GM19372 (cell line): ENCODE data around the gene ECT2L.
"Not testable (repeated sequence)": the region's sequence is repeated elsewhere in the genome, so short reads cannot be mapped to it uniquely, and the experiment has no call there.

Experiments used
- ATAC-seq: cut with Tn5 transposase; IDR thresholded peaks from one replicate; pipeline ENCODE4 v1.9.1; 2021; ENCODE audit warnings: mild to moderate bottlenecking, low read depth, moderate library complexity; ENCODE audit not compliant: unreplicated experiment

ECT2L gene

GRCh38 chr6:138926579-138926978 is 130.7 kb downstream of the ECT2L start:
- no peak for ATAC-seq

DNA sequence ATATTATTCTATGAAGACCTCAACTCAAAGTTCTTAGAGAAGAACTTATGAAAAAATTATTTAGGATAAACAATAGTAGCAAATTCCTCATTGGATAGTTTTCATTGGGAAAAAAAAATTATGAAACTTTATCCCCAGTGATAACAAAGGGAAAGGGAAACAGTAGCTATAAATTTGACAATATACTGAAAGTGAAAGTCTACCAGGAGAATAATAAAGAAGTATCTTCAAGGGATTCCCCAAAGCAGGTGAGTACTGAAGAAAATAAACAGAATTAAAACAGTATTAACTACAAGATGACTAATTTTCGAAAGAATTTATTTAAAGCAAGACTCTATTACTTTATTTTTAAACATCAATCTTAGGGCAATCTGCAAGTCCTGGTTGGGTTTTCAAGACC is 135.8 kb downstream of the ECT2L start:
- no peak for ATAC-seq

DNA sequence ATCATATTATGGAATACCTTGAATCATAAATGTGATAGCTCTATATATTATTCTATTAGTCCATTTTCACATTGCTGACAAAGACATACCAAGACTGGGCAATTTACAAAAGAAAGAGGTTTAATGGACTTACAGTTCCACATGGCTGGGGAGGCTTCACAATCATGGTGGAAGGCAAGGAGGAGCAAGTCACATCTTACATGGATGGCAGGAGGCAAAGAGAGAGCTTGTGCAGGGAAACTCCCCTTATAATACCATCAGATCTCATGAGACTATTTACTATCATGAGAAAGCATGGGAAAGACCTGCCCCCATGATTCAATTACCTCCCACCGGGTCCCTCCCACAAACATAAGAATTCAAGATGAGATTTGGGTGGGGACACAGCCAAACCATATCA is 141.0 kb downstream of the ECT2L start:
- ATAC-seq: not testable (repeated sequence)

DNA sequence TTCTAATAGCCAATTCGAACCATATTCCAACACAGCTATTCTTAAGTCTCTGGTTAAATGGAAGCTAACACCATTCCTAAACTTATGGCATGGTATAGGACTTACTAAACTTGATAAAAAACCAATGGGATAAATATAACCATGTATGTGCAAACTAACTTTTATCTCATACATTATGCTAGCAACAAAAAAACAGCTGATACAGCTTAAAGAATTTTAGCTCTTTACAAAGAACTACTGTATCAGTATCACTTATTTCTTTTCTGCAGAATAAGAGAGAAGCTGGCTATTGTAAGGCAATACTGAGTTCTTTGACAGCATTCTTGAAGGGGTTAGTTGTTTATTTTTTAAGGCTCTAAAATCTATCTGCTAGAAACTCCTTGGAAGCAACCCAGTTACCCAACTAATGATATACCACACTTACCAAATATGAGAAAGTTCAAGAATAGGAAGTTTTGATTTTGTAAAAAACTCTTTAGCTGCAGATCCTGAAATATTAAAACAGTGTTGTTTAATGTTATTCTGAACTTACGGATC is 147.3 kb downstream of the ECT2L start:
- ATAC-seq: no peak

DNA sequence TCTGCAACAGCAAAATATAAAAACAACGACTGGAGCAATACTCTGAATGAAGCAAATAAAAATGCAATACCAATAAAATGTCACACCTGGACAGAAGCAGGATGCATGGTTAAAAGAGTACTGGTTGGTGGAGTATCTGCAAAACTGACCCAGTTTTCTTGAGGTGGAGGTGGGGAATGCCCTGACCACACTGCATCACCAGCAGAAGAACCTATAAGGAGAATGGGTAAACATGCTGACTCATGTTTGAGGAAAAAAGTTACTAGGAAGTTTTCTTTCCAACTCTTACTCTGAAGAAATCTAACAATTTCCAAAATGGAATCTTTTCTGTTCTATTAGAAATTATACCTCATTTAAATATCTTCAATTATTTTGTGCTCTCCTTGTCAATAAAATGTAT is 148.5 kb downstream of the ECT2L start:
- peak; percentile 67 for ATAC-seq

DNA sequence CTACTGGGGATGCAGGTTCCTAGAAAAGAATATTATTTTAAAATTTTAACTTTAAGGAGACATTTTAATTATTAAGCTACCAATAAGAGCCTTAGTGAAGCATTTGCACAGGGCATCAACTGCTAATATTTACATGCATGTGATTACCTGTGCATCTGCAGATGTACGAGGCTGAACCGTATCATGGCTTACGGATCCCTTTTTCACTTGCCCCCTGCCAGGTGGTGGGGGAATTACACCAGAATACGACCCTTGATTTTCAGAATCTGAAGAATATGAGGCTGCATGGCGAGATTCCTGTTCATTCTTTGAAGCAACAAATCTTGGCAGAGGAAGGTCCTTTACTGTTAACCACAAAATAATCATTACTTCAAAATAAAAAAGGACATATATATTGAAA is 149.5 kb downstream of the ECT2L start:
- no peak for ATAC-seq

DNA sequence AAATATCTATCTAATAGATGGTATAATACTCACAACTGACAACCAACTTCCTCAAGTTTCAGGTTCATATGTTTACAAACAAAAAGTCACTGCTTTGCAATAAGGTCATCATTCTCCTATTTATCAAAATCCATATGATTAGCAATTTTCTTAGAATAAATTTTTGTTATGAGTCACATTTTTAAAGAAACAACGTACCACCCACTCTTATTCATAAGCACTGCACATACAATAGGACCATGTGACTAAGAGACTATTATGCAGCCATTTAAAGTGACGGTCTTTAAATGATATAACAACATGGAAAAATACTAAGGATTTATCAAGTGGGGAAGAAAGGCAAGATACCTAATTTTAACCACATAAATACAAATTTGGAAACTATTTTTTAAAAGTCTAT is 152.1 kb downstream of the ECT2L start:
- no peak for ATAC-seq

DNA sequence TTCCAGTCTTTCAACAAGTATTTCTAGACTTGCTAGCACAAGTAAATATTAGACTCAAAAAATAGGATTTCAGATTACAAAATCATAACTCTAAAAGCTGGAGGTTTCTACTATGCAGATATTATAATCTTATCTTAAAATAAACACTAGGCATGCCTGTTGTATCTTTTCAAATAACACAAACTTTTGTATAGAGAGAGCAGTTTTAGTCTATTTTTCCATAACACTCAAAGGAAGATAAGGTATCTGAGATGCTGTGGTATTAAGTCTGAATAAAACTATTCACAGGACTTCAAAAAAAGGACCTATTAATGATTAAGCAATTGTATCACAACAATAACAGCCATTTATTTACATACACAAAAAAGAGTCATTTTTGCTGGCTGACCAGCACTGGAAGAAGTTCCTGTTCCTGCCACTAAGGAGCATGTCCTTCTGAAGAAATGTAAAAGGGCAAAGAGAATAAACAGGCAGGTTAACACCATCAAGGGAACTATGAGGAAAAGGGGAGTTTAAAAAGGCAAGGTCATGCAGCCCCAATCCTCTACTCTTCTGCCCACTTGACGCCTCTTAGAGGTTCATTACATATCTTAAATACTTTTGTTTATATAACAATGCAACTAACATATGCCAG is 152.8 kb downstream of the ECT2L start:
- no peak for ATAC-seq

DNA sequence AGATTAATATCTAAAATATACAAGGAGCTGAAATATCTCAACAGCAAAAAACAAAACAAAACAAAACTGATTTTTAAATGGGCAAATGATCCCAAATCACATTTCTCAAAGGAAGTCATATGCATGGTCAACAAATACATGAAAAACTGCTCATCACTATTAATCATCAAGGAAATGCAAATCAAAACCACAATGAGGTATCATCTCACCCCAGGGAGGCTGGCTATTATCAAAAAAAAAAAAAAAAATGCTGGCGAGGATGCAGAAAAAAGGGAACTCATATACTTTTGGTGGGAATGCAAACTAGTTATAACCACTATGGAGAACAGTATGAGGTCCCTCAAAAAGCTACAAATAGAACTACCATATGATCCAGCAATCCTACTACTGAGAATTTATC is 157.6 kb downstream of the ECT2L start:
- no peak for ATAC-seq
